ENCODE data around the gene CIITA. TPM values are rescaled to one million over a fixed set of nuclear protein-coding genes. Genes with fewer than 3 reads are reported as not detected.

CIITA gene
- total and polyA plus RNA-seq, 9 of the 15 experiments (the other 6 are each of a cell fraction or from before 2014, with no cell fraction given) = 0.01 to 0.20 (median 0.11) TPM; not detected in 4

- in situ Hi-C loops (cut with MboI) (no loop called here), intact Hi-C loops (cut with micrococcal nuclease) (no loop called here)
- DNase-seq (ENCODE audit: extremely low read depth in 1 of 4, low spot score in 3 of 4) = no peak
- Histone ChIP-seq H3K36me3 (ENCODE audit: control insufficient read depth, insufficient read depth, low read length) (no peaks in the 10 kb centered on the region), H3K9me1 (ENCODE audit: control insufficient read depth, insufficient read depth, low read length) (no peaks in the 10 kb centered on the region), H3K79me2 (ENCODE audit: control insufficient read depth, insufficient read depth, low read length) (no peaks in the 10 kb centered on the region), H3K27ac (ENCODE audit: extremely low read depth, low read depth, low read length) (no peak overlapping the region), H3K4me1 (replicated peaks in 1 of 2; ENCODE audit: control insufficient read depth in 2 of 2, insufficient read depth in 2 of 2, low read length in 2 of 2) (no peaks in the 10 kb centered on the region), H4K20me1 (replicated peaks; ENCODE audit: control insufficient read depth, insufficient read depth, low read length) (no peaks in the 10 kb centered on the region), H2AFZ (ENCODE audit: low read depth, low read length) (no peak overlapping the region), H3K9ac (ENCODE audit: insufficient read depth in 1 of 2, low read depth in 2 of 2, low read length in 2 of 2) (no peak overlapping the region), H3K4me3 (no peak overlapping the region), H3K4me2 (ENCODE audit: insufficient read depth, low read length) (no peak overlapping the region), H3K27me3 (ENCODE audit: control insufficient read depth in 2 of 2, insufficient read depth in 2 of 2, low read length in 2 of 2) (peaks cover 13 to 32% of the 10 kb centered on the region in 2 experiments; a peak in 4 of 5 replicates), H3K9me3 (replicated peaks; ENCODE audit: control insufficient read depth, insufficient read depth, low read depth, low read length) (no peaks in the 10 kb centered on the region)
- ChIA-PET POLR2A (no interaction called here), CTCF (ENCODE audit: low intra/inter-chr PET ratio) (no interaction called here)
- no peak for ATAC-seq
- WGBS (ENCODE audit: insufficient coverage, low coverage, missing lambda C conversion rate) = 0% methylated on average over 1 of the region's 1 CpG
- FAIRE-seq = no peak
- no TSS peak for BruUV-seq (replicated peaks)
- TF ChIP-seq TCFL5 (CRISPR knock-in tag; conservative IDR thresholded peaks at IDR 0.05) (no peak), BRF1 (IDR thresholded peaks at IDR 0.05; ENCODE audit: borderline replicate concordance, extremely low read depth, insufficient read length) (no peak), CBX5 (IDR thresholded peaks at IDR 0.05; ENCODE audit: borderline replicate concordance, low read depth) (no peak), TGIF2 (CRISPR knock-in tag; IDR thresholded peaks at IDR 0.05) (no peak), PURB (CRISPR knock-in tag; IDR thresholded peaks at IDR 0.05; ENCODE audit: low read depth) (no peak), CREBBP (IDR thresholded peaks at IDR 0.05; ENCODE audit: low read depth, low read length) (no peak), CCNT2 (IDR thresholded peaks at IDR 0.05; ENCODE audit: borderline replicate concordance, extremely low read depth, insufficient read length, low read depth, low read length) (no peak), ZNF274 (IDR thresholded peaks at IDR 0.05; ENCODE audit: borderline replicate concordance, low read depth, low read length) (no peak), ZNF253 (CRISPR knock-in tag; conservative IDR thresholded peaks at IDR 0.05) (no peak), ARID2 (IDR thresholded peaks at IDR 0.05) (no peak), ZNF197 (CRISPR knock-in tag; IDR thresholded peaks at IDR 0.05; ENCODE audit: low read depth) (no peak), ZKSCAN1 (IDR thresholded peaks at IDR 0.05; ENCODE audit: low read depth, low read length) (no peak), ZNF282 (CRISPR knock-in tag; IDR thresholded peaks at IDR 0.05) (no peak)
These were observed 18.8 kb upstream of the CIITA start for GRCh38 chr16:10858203-10858602.
